Fibroblast of lung (primary cell): Measurements from ENCODE around the gene ASTL. TPM values are rescaled to one million over a fixed set of nuclear protein-coding genes. Genes with fewer than 3 reads are reported as not detected.

Source experiments
- DNase-seq, 2 donors: peaks; one replicate each; pipeline versions ENCODE4 v3.0.0 to v3.0.0-alpha.2; 2010; ENCODE audit warnings: low read depth in 2 of 2
- H2AFZ ChIP-seq: 2 replicates; pipeline ENCODE4 v1.5.1; 2012; ENCODE audit warnings: low read length, control low read depth, inconsistent platforms
- H3K27ac ChIP-seq: 2 replicates; pipeline ENCODE4 v1.5.1; 2011; ENCODE audit warnings: low read length, control low read depth; ENCODE audit not compliant: insufficient read depth
- H3K27me3 ChIP-seq: 2 replicates; pipeline ENCODE4 v1.5.1; 2011; ENCODE audit warnings: mild to moderate bottlenecking, low read length; ENCODE audit not compliant: control insufficient read depth, insufficient read depth
- H3K36me3 ChIP-seq: 2 replicates; pipeline ENCODE4 v1.5.1; 2011; ENCODE audit warnings: low read length; ENCODE audit not compliant: control insufficient read depth, insufficient read depth
- H3K4me1 ChIP-seq: 2 replicates; pipeline ENCODE4 v1.5.1; 2011; ENCODE audit warnings: low read length; ENCODE audit not compliant: control insufficient read depth, insufficient read depth; ENCODE audit errors: extremely low read depth
- H3K4me2 ChIP-seq: 2 replicates; pipeline ENCODE4 v1.5.1; 2011; ENCODE audit warnings: low read length, control low read depth; ENCODE audit not compliant: insufficient read depth; ENCODE audit errors: extremely low read depth
- H3K4me3 ChIP-seq, 4 experiments: fragments of 200-600 bp in 1 of 4; sonication (generic) in 1 of 4; replicated peaks in 1 of 4; 2 replicates each; pipeline ENCODE4 v1.5.1; 2011 to 2016; ENCODE audit warnings: low read length in 4 of 4, low read depth in 3 of 4, mild to moderate bottlenecking in 3 of 4, control low read depth in 2 of 4, inconsistent platforms in 1 of 4, mixed read lengths in 1 of 4; ENCODE audit not compliant: insufficient read depth in 1 of 4; ENCODE audit errors: control extremely low read depth in 1 of 4
- H3K79me2 ChIP-seq: 2 replicates; pipeline ENCODE4 v1.5.1; 2012; ENCODE audit warnings: mild to moderate bottlenecking, low read length, inconsistent platforms; ENCODE audit not compliant: control insufficient read depth, insufficient read depth
- H3K9ac ChIP-seq: 2 replicates; pipeline ENCODE4 v1.5.1; 2011; ENCODE audit warnings: mild to moderate bottlenecking, low read length, control low read depth; ENCODE audit not compliant: insufficient read depth
- H3K9me3 ChIP-seq: 2 replicates; pipeline ENCODE4 v1.5.1; 2012; ENCODE audit warnings: low read depth, low read length; ENCODE audit not compliant: control insufficient read depth, insufficient read depth
- H4K20me1 ChIP-seq: 2 replicates; pipeline ENCODE4 v1.5.1; 2011; ENCODE audit warnings: low read length; ENCODE audit not compliant: control insufficient read depth, insufficient read depth; ENCODE audit errors: extremely low read depth
- EZH2 ChIP-seq: IDR thresholded peaks from 2 replicates; pipeline ENCODE4 v1.5.1; 2012; ENCODE audit warnings: low read length, control low read depth, mild to moderate bottlenecking; ENCODE audit errors: missing control alignments
- polyA plus RNA-seq, 2 donors: library from polyadenylated mRNA; depleted of rRNA in 1 of 2; stranded (reverse) in 1 of 2; unstranded in 1 of 2; fragments of >200 nt; gene quantifications; 2 replicates each; pipeline ENCODE4 v1.2.1, GENCODE V29; 2011 to 2012; ENCODE audit warnings: missing spikeins in 1 of 2
- total RNA-seq: library from RNA; depleted of rRNA; stranded (reverse); fragments of >200 nt; gene quantifications from 2 replicates; pipeline ENCODE4 v1.2.1, GENCODE V29; 2014
- TF ChIP-seq, protein P1 (sequence below), 2 donors: IDR thresholded peaks in 1 of 2; conservative IDR thresholded peaks in 1 of 2; 1 replicate in 1 of 2; 2 replicates in 1 of 2; pipeline ENCODE4 v1.5.1; 2011 to 2012; ENCODE audit warnings: low read length in 2 of 2, control low read depth in 1 of 2, inconsistent platforms in 1 of 2, low read depth in 1 of 2, mild to moderate bottlenecking in 1 of 2

Gene ASTL
- total and polyA plus RNA-seq, 2 donors (not counting 1 experiment from before 2014, with no cell fraction given) = not detected

DNA sequence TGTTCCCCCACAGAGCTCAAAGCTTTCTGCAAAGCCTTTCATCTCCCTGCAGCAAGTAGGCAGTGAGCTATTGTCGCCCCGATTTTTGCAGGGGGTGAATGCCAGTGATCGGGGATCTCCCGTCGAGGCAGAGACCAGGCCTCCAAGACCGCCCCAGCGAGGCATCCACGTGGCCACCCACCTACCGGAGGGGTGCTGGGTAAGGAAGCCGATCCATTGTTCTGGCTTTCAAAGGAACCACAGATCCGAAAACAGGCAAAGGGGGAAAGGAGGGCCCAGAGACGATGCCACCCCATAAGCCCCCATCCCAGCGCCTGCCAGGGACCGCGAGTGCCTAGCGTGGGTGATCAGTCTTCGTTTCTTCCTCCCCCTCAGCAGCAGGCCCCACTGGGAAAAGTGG lies 24.4 kb downstream of the ASTL start:
- TF ChIP-seq EZH2 = no peak
- TF ChIP-seq, protein P1, sequence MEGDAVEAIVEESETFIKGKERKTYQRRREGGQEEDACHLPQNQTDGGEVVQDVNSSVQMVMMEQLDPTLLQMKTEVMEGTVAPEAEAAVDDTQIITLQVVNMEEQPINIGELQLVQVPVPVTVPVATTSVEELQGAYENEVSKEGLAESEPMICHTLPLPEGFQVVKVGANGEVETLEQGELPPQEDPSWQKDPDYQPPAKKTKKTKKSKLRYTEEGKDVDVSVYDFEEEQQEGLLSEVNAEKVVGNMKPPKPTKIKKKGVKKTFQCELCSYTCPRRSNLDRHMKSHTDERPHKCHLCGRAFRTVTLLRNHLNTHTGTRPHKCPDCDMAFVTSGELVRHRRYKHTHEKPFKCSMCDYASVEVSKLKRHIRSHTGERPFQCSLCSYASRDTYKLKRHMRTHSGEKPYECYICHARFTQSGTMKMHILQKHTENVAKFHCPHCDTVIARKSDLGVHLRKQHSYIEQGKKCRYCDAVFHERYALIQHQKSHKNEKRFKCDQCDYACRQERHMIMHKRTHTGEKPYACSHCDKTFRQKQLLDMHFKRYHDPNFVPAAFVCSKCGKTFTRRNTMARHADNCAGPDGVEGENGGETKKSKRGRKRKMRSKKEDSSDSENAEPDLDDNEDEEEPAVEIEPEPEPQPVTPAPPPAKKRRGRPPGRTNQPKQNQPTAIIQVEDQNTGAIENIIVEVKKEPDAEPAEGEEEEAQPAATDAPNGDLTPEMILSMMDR (conservative IDR thresholded peaks at IDR 0.05 in 1 of 2, IDR thresholded peaks at IDR 0.05 in 1 of 2; ENCODE audit: low read depth in 1 of 2, low read length in 2 of 2) = no peak
- Histone ChIP-seq H3K27ac (no peak overlapping the region), H3K4me1 (no peaks in the 10 kb centered on the region), H3K9ac (no peak overlapping the region), H4K20me1 (no peaks in the 10 kb centered on the region), H3K9me3 (no peaks in the 10 kb centered on the region), H3K4me3 (no peak overlapping the region), H2AFZ (no peak overlapping the region), H3K36me3 (no peaks in the 10 kb centered on the region), H3K79me2 (no peaks in the 10 kb centered on the region), H3K4me2 (no peak overlapping the region), H3K27me3 (peaks cover 30% of the 10 kb centered on the region)
- DNase-seq = no peak

DNA sequence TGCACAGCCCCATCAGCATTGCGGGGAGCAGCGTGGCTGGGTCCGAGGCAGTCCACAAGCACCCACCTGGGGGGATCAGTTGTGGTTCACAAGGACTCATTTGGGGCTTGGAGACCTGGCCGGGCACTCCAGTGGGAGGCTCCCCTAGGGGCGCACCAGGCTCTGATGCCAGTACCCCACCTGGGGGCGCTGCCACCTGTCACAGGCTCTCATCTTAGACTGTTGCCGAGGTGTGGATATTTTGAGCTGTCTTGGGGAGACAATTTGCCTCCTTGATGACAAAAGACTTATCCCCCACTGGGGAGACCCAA lies 25.0 kb downstream of the ASTL start:
- no peak overlapping the region for H3K4me3 ChIP-seq
- no peak overlapping the region for H3K27ac ChIP-seq
- H3K9me3 ChIP-seq = no peaks in the 10 kb centered on the region
- no peaks in the 10 kb centered on the region for H3K36me3 ChIP-seq
- H3K4me1 ChIP-seq = no peaks in the 10 kb centered on the region
- DNase-seq = no peak
- peaks cover 27% of the 10 kb centered on the region for H3K27me3 ChIP-seq
- no peaks in the 10 kb centered on the region for H4K20me1 ChIP-seq
- no peak overlapping the region for H3K4me2 ChIP-seq
- TF ChIP-seq EZH2 = no peak
- TF ChIP-seq, protein P1 (conservative IDR thresholded peaks at IDR 0.05 in 1 of 2, IDR thresholded peaks at IDR 0.05 in 1 of 2; ENCODE audit: low read depth in 1 of 2, low read length in 2 of 2) = no peak
- H3K9ac ChIP-seq = no peak overlapping the region
- H2AFZ ChIP-seq = no peak overlapping the region
- no peaks in the 10 kb centered on the region for H3K79me2 ChIP-seq

DNA sequence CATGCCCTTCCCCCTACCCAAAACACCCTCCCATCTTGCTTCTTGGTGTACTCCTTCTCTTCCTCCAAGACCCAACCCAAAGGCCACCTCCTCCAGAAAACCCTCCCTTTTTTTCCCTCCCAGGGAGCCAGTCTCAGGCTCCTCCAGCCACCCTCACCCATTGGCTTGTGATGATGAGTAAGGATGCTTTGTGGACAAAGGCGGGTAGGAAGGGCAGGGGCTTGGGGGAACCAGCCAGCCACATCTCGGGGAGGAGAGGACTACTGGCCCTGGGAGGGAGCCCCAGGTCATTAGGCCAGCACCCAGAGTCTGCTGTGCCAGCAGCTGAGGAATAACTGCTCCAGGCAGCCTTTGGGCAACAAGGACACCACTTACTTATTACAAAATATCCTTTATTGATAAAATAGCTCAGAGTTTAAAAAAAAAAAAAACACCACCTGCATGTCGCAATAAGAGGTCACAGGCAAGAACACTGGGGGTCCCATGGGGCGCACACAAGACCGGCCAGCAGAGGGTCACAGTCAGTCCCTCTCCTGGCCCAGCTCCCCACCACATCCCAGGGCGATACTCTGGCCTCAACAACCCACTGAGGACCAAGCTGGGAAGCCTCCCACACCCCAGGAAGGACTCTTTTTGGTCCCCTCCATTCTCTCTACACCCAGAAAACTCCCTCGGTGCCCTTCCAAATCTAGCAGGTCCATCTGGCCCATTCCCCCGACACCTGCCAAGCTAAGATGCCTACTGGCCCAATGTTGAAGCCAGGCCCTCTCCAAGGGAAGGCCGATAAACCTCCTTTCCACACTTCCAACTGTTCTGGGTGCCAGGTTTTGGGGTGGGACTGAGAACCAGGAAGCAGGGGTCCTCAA lies 25.6 kb downstream of the ASTL start:
- H2AFZ ChIP-seq = no peak overlapping the region
- H3K4me3 ChIP-seq = no peak overlapping the region
- H3K9me3 ChIP-seq = no peaks in the 10 kb centered on the region
- H3K27ac ChIP-seq = no peak overlapping the region
- no peaks in the 10 kb centered on the region for H4K20me1 ChIP-seq
- no peak overlapping the region for H3K9ac ChIP-seq
- peaks cover 30% of the 10 kb centered on the region for H3K27me3 ChIP-seq
- DNase-seq = no peak
- TF ChIP-seq EZH2 = no peak
- TF ChIP-seq, protein P1 (conservative IDR thresholded peaks at IDR 0.05 in 1 of 2, IDR thresholded peaks at IDR 0.05 in 1 of 2; ENCODE audit: low read depth in 1 of 2, low read length in 2 of 2) = no peak
- no peaks in the 10 kb centered on the region for H3K4me1 ChIP-seq
- no peaks in the 10 kb centered on the region for H3K79me2 ChIP-seq
- no peaks in the 10 kb centered on the region for H3K36me3 ChIP-seq
- no peak overlapping the region for H3K4me2 ChIP-seq
